Stimulated activated naive CD4-positive, alpha-beta T cell treated with Interleukin-2 at 50 U/mL for 16 hours (primary cell): ENCODE results near the gene ADGRV1.
"Not testable (repeated sequence)": the region's sequence is repeated elsewhere in the genome, so short reads cannot be mapped to it uniquely, and the experiment has no call there.

Experiments used
- DNase-seq: peaks from one replicate; lab custom pipeline; 2025; lab: John Stamatoyannopoulos, UW

ADGRV1 gene

DNA sequence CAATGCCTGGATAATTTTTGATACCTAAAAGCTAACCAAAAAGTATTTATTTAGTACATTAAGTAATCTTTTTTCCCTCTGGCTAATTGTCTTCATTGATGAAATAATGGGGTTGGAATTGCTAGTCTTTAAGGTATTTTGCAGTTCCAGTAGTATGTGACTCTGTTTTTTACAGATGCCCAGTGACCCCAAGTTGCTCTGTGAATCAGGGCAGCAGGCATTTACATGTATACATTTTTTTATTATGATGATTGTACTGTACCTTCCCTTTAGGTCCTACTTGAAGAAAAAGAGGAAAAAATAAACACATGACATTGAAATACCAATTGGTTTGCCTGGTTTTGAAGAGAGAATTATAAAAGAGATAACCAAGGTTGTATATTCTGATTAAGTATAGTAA is 385.5 kb downstream of the ADGRV1 start:
- no peak for DNase-seq

DNA sequence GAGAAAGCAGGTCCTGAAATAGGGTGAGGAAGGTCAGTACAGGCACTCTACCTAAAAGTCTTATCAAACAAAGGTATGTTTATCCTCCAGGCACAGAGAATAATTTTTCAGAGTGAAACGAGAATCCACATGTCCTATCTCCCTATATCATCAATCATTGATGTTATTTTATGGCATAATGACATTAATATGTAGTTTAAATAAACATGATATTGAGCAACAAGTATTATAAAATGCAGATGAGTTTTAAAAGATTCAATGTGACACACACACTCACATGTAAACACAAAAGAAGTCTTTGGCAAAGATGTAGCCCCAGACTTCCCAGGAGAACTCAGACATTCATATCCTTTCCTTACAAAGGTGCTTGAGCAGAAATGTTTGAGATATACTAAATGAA is 389.1 kb downstream of the ADGRV1 start:
- no peak for DNase-seq

- no peak for DNase-seq
These were observed 390.4 kb downstream of the ADGRV1 start for GRCh38 chr5:90948969-90949368.

DNA sequence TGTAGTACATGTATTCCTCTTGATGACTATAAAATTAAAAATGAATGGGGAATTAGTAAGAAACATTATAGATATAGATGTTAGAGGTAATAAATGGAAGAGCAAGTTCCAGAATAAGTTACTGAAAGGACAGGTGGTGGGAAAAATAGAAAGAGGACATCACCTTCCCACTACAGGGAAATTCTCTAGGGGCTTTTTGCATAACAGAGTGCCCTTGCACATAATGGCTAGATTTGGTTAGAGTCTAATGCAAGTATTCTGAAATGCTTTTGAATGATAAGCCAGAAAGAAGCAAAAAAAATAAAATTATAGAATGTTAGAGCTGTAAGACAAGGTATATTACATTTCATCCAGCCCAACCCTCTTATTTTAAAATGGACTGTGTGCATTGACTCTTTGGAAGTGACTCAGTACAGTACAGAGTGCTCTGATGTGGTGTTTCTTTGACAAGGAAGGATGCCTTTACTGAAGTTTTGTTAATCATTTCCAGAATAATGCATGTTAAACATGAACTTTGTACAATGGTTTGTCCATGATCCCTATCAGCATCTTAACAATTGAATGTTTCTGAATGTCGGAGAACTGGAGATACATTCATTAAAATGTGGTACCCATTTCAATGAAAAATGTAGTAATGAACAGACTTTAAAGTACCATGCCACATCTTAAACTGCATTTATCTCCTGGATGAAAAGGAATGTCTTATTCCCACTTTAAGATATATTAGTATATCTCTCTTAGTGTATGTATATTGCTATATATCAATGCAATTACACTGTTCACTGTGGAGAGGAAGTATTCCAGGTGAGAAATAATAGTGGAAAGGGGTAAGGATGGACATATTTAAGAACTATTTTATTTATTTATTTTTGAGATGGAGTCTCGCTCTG is 391.1 kb downstream of the ADGRV1 start:
- DNase-seq, result no peak

- no peak for DNase-seq
These were observed 396.5 kb downstream of the ADGRV1 start for GRCh38 chr5:90955001-90955635.

GRCh38 chr5:90956511-90957097 is 398.0 kb downstream of the ADGRV1 start:
- DNase-seq, result no peak

DNA sequence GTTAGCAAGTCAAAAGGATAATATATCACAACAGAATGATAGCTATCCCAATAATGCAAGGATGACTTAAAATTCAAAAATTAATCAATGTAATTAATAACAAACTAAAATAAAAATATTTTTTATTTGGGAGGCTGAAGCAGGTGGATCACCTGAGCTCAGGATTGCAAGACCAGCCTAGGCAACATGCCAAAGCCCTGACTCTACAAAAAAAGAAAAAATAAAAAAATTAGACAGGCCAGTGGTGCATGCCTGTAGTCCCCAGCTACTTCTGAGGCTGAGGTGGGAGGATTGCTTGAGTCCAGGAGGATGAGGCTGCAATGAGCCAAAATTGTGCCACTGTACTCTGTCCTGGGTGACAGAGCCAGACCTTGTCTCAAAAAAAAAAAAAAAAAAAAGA is 399.3 kb downstream of the ADGRV1 start:
- no peak for DNase-seq

GRCh38 chr5:90959262-90959661 is 400.7 kb downstream of the ADGRV1 start:
- DNase-seq, result no peak

DNA sequence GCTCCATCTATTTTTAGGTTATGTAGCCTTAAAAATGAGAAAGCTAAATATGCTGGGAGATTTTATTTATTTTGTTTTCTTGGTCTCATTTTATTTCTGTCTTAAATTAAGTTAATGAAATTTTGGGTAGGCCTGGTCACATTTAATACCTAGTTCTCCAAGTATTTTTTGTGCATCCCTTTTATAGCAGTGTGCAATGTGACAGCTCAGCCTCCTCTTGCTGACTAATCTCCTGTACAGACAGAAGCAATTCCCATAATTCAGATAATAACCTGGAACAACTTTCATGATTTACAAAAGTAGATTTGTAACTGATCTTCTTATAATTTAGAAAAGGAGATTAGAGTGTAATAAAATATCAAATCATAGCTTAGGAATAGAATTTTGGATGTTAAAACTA is 403.9 kb downstream of the ADGRV1 start:
- no peak for DNase-seq

DNA sequence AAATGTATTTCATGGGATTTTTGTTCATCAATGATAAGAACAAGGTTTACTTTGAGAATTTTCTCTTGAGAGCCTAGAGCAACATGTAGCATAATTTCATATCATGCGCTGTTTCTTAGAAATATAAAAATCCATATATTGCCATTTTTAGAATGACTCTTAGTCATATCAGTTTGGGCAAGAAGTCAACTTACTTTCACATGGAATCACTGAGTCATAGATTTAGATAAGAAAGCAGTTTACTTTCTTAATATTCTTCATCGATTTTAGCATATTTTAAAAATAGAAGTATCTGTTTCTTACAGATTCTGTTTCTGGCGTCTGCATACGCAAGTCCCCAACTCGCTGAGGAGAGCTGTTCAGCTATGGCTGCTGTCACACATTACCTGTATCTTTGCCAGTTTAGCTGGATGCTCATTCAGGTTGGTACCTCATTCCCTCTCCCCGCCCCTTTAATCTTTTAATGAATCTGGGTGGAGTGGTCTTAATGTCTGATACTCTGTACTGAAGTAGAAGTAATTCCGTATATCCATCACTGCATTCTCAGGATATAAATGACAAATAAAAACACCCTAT is 406.6 kb downstream of the ADGRV1 start:
- no peak for DNase-seq

DNA sequence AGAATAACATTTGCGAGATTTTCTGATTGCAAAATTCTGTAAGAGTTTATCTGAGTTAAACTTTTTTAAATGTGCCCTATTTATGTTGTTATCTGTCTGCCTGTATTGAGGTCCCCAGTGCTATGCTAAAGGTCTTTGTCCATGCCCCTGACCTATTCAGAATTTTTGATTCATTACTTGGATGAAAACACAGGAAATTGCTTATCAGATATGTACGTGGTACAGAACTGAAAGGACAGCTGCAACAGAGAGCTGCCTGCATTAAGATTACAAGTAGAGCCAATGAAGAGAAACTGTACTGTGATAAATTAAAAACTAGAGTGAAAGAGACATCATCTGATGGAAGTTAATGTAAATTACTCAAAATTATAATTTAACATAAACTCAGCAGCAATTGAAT is 408.8 kb downstream of the ADGRV1 start:
- no peak for DNase-seq

DNA sequence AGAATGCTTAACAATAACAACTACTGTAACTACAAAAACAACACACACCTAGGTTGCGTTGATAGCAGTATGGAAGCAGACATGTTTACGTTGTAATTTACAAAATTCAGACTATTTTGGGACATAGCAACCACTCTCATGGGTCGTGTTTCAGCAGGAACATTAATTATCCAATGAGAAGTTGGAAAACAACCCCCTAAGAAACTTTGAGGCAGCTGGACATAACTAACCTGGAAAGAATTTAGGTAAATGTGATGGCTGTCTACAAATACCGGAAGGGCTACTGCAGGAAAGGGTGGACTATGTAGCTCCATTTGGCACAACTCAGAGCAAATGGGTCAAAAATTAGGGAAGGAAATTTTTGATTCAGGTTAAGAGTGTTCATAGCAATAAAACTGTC is 409.3 kb downstream of the ADGRV1 start:
- DNase-seq, result no peak

DNA sequence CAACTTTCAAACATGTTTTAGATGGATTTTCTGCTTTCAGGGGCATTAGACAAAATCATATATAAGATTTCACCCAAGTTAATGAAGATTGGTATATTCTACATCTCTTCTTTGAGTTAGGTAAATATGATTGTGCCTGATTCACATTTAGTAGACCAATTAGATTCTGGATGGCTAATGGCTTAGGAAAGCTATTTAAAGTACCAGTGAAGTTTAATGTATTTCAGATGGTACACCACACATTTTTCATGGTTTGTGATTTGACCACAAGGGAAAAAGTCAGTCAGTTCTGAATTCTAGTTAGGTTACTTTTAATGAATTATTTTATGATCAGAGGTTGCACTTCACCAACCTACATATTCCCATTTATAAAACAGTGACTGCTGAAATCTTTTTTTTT is 409.7 kb downstream of the ADGRV1 start:
- no peak for DNase-seq

- DNase-seq, result not testable (repeated sequence)
These were observed 411.3 kb downstream of the ADGRV1 start for GRCh38 chr5:90969945-90970344.

DNA sequence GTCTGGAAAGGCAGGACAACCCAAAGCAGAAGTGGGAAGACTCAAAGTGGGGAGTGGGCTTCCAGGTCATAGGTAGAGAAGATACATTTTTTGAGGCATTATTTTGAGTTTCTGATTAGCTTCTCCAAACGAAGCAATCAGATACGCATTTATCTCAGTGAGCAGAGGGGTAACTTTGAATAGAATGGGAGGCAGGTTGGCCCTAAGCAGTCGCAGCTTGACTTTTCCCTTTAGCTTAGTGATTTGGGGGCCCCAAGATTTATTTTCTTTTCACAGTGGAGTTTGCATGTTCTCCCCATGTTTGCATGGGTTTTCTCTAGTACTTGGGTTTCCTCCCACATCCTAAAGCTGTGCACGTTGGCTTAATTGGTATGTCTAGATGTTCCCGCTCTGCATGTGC is 422.6 kb downstream of the ADGRV1 start:
- DNase-seq, result no peak

DNA sequence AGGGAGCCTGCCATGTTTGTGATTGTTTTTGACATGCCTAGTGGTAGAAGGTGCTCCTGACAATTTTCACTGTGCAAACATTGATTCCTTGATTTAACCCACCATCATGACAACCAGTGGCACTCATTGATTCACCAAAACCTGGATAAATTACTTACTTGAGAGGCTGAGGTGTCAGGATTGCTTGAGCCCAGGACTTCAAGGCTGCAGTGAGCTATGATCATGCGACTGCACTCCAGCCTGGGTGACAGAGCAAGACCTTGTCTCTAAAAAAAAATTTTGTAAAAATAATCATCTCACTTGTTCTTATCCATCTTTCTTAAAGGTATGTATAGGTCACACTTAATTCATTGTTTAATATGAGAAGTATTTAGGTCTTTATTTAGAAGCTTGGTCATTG is 423.2 kb downstream of the ADGRV1 start:
- no peak for DNase-seq

- no peak for DNase-seq
These were observed 424.0 kb downstream of the ADGRV1 start for GRCh38 chr5:90982576-90982975.

DNA sequence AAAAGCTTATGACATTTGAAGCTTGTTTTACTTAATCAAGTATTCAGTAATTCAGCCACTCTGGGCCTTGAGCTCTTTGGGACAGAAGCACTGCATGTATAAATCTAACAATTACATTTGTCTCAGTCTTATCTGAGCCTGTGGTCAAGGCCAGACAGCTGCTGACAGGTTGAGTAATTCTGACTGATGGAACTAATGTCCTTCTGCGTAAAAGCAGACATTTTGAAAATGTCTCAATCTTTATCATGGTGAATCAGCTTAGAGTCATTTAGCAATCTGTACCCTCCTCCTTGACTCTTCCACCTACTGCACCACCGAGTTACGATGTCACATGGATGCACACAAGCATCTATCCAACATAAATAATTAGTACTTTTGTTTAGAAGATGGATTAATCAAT is 424.6 kb downstream of the ADGRV1 start:
- no peak for DNase-seq

GRCh38 chr5:90983711-90984124 is 425.1 kb downstream of the ADGRV1 start:
- no peak for DNase-seq

GRCh38 chr5:90985341-90985740 is 426.7 kb downstream of the ADGRV1 start:
- DNase-seq, result no peak

- DNase-seq, result no peak
These were observed 429.1 kb downstream of the ADGRV1 start for GRCh38 chr5:90987726-90988125.

DNA sequence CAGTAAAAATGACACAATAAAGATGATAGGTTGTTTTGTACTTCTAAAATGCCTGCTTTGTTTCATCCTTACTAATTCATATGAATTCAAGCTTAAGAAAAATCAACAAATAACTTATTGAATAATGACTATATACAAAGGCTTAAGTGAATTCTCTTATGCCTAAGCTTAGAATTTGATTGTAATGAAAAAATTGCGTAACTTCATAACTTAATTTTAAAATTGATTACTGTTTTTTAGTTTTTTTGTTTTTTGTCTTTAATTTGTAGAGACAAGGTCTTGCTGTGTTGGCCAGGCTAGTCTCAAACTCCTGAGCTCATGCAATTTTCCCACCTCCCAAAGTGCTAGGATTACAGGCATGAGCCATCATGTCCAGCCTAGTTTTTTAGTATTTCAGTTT is 432.6 kb downstream of the ADGRV1 start:
- DNase-seq, result no peak

DNA sequence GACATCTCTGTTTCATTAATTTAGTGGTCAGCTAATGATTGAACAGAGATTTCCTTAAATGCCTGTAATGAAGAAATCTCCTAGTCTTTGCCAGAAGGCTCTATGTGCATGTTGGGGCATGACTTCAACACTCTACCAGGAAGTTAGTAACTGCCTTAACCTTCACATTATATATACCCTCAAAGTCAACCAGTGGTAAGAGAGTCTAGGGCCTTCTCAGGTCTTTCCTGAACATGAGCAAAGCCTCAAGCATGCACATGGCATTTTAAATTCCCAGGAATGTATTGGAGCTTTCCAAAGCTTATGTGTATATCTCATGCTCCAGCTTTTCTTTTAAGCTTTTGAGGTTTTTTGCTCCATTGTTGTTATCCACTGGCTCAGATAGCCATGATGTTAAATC is 436.2 kb downstream of the ADGRV1 start:
- no peak for DNase-seq
